ENCODE data around the gene MYL6B. TPM values are rescaled to one million over a fixed set of nuclear protein-coding genes. Genes with fewer than 3 reads are reported as not detected.

The MYL6B gene
- total RNA-seq, 4 donors from 2014 or later = 33.4 to 115 (median 48.1) TPM

GRCh38 chr12:56117778-56118687 lies 34.4 kb upstream of the MYL6B start, which contains the start of gene ZC3H10:
ZC3H10 (plus strand) TSS chr12:56118266; CDS start chr12:56120563, 2,297 bp downstream.
- H3K27ac ChIP-seq = peak within 1 kb of the TSS; percentile 88 to 94 (median 92)
- 1 to 3% methylated on average over 29 to 30 of the region's 61 CpGs for WGBS, 2 donors
- TF ChIP-seq CTCF (IDR thresholded peaks at IDR 0.05) = peak in 4 of 6 experiments; percentile 36 to 57 (median 41)
- peak; percentile 72 to 95 for TF ChIP-seq POLR2A (IDR thresholded peaks at IDR 0.05)
- intact Hi-C loops (cut with DNase I) = no loop called here
- H3K36me3 ChIP-seq = peaks cover 12 to 17% of the 10 kb centered on the region in 2 donors
- no peaks in the 10 kb centered on the region for H3K9me3 ChIP-seq
- H3K4me1 ChIP-seq = peaks cover 14 to 19% of the 10 kb centered on the region in 2 donors
- H3K4me3 ChIP-seq (replicated peaks in 1 of 3) = peak within 1 kb of the TSS; percentile 56 to 83 (median 61)
- no peaks in the 10 kb centered on the region for H3K27me3 ChIP-seq
- peak; percentile 99 for DNase-seq

- H3K4me3 ChIP-seq (replicated peaks in 1 of 3) = peak overlapping the region; percentile 56 to 83 (median 61)
- peaks cover 11 to 12% of the 10 kb centered on the region in 2 donors for H3K36me3 ChIP-seq
- intact Hi-C loops (cut with DNase I) = no loop called here
- peaks cover 14 to 19% of the 10 kb centered on the region in 2 donors for H3K4me1 ChIP-seq
- H3K27me3 ChIP-seq = no peaks in the 10 kb centered on the region
- no peak for TF ChIP-seq CTCF (IDR thresholded peaks at IDR 0.05)
- no peak for TF ChIP-seq POLR2A (IDR thresholded peaks at IDR 0.05)
- peak overlapping the region; percentile 77 to 94 (median 87) for H3K27ac ChIP-seq
- DNase-seq = peak in 1 of 2 donors; percentile 8
- no peaks in the 10 kb centered on the region for H3K9me3 ChIP-seq
- 8 to 9% methylated on average over 13 of the region's 13 CpGs for WGBS, 2 donors
Observed at GRCh38 chr12:56118688-56119357, 33.6 kb upstream of the MYL6B start.

GRCh38 chr12:56119361-56119796 lies 33.0 kb upstream of the MYL6B start:
- intact Hi-C loops (cut with DNase I) = no loop called here
- 0% methylated on average over 2 of the region's 2 CpGs for WGBS, 2 donors
- Histone ChIP-seq H3K9me3 (no peaks in the 10 kb centered on the region), H3K4me3 (replicated peaks in 1 of 3) (peak overlapping the region in 1 of 3 donors; percentile 83), H3K4me1 (peaks cover 18 to 22% of the 10 kb centered on the region in 2 donors), H3K27me3 (no peaks in the 10 kb centered on the region), H3K36me3 (peaks cover 11 to 12% of the 10 kb centered on the region in 2 donors), H3K27ac (peak overlapping the region in 2 of 3 donors; percentile 87 to 94)
- DNase-seq = peak; percentile 82 to 85
- TF ChIP-seq CTCF (IDR thresholded peaks at IDR 0.05) (peak; percentile 66 to 96 (median 90)), POLR2A (IDR thresholded peaks at IDR 0.05) (no peak)

GRCh38 chr12:56120158-56120846 lies 32.1 kb upstream of the MYL6B start:
- no peak for DNase-seq
- Histone ChIP-seq H3K9me3 (no peaks in the 10 kb centered on the region), H3K4me3 (replicated peaks in 1 of 3) (no peak overlapping the region), H3K36me3 (peaks cover 11 to 12% of the 10 kb centered on the region in 2 donors), H3K27me3 (no peaks in the 10 kb centered on the region), H3K4me1 (peaks cover 27 to 31% of the 10 kb centered on the region in 2 donors), H3K27ac (peak overlapping the region in 1 of 3 donors; percentile 54)
- WGBS, 2 donors = 92 to 94% methylated on average over 17 of the region's 17 CpGs
- no peak for TF ChIP-seq POLR2A (IDR thresholded peaks at IDR 0.05)
- no peak for TF ChIP-seq CTCF (IDR thresholded peaks at IDR 0.05)
- intact Hi-C loops (cut with DNase I) = loop anchor here (2.0 to 10.0 kb wide), 3 partner anchors 68 to 344 kb away; partner anchors contain the start of genes NABP2, RNF41, SMARCC2 and SPRYD4

Measured in thyroid gland (tissue), 4 donors.